ENCODE data around the gene CREB3L1. TPM values are rescaled to one million over a fixed set of nuclear protein-coding genes. Genes with fewer than 3 reads are reported as not detected.

The CREB3L1 gene
- total RNA-seq, 1 donor = 33.3 TPM

GRCh38 chr11:46367916-46368267, 90.4 kb downstream of the CREB3L1 start:
- Histone ChIP-seq H3K27me3 (ENCODE audit: insufficient read depth, low read length) (no peaks in the 10 kb centered on the region), H3K27ac (ENCODE audit: low read depth, low read length) (no peak overlapping the region), H3K9me3 (ENCODE audit: low read depth, low read length) (no peaks in the 10 kb centered on the region), H3K4me1 (ENCODE audit: insufficient read depth, low read length) (peaks cover 11% of the 10 kb centered on the region), H3K4me3 (ENCODE audit: insufficient read depth, low read length) (no peak overlapping the region), H2AFZ (ENCODE audit: low read length) (no peak overlapping the region), H3K36me3 (ENCODE audit: insufficient read depth, low read length) (peaks cover 22% of the 10 kb centered on the region), H4K20me1 (ENCODE audit: insufficient read depth, low read length) (peaks cover 26% of the 10 kb centered on the region), H3K4me2 (ENCODE audit: insufficient read depth, low read length) (no peak overlapping the region), H3K79me2 (ENCODE audit: insufficient read depth, low read length) (peaks cover 22% of the 10 kb centered on the region)
- TF ChIP-seq CTCF (IDR thresholded peaks at IDR 0.05; ENCODE audit: extremely low read depth, low read depth, low read length) = peak; percentile 0
- no peak for DNase-seq (ENCODE audit: insufficient read length, low spot score, missing footprints)

GRCh38 chr11:46369458-46370152, 92.1 kb downstream of the CREB3L1 start:
- Histone ChIP-seq H3K27ac (ENCODE audit: low read depth, low read length) (no peak overlapping the region), H3K79me2 (ENCODE audit: insufficient read depth, low read length) (peaks cover 5% of the 10 kb centered on the region), H2AFZ (ENCODE audit: low read length) (no peak overlapping the region), H3K4me1 (ENCODE audit: insufficient read depth, low read length) (no peaks in the 10 kb centered on the region), H3K4me3 (ENCODE audit: insufficient read depth, low read length) (no peak overlapping the region), H4K20me1 (ENCODE audit: insufficient read depth, low read length) (peaks cover 17% of the 10 kb centered on the region), H3K4me2 (ENCODE audit: insufficient read depth, low read length) (no peak overlapping the region), H3K27me3 (ENCODE audit: insufficient read depth, low read length) (no peaks in the 10 kb centered on the region), H3K9me3 (ENCODE audit: low read depth, low read length) (no peaks in the 10 kb centered on the region), H3K36me3 (ENCODE audit: insufficient read depth, low read length) (peaks cover 22% of the 10 kb centered on the region)
- TF ChIP-seq CTCF (IDR thresholded peaks at IDR 0.05; ENCODE audit: extremely low read depth, low read depth, low read length) = peak; percentile 90
- peak; percentile 98 for DNase-seq (ENCODE audit: insufficient read length, low spot score, missing footprints)

- Histone ChIP-seq H3K4me3 (ENCODE audit: insufficient read depth, low read length) (no peak overlapping the region), H3K27ac (ENCODE audit: low read depth, low read length) (no peak overlapping the region), H3K4me1 (ENCODE audit: insufficient read depth, low read length) (no peaks in the 10 kb centered on the region), H4K20me1 (ENCODE audit: insufficient read depth, low read length) (peaks cover 13% of the 10 kb centered on the region), H3K79me2 (ENCODE audit: insufficient read depth, low read length) (peaks cover 3% of the 10 kb centered on the region), H3K36me3 (ENCODE audit: insufficient read depth, low read length) (peaks cover 22% of the 10 kb centered on the region), H3K27me3 (ENCODE audit: insufficient read depth, low read length) (no peaks in the 10 kb centered on the region), H3K9me3 (ENCODE audit: low read depth, low read length) (no peaks in the 10 kb centered on the region), H3K4me2 (ENCODE audit: insufficient read depth, low read length) (no peak overlapping the region), H2AFZ (ENCODE audit: low read length) (no peak overlapping the region)
- no peak for TF ChIP-seq CTCF (IDR thresholded peaks at IDR 0.05; ENCODE audit: extremely low read depth, low read depth, low read length)
- no peak for DNase-seq (ENCODE audit: insufficient read length, low spot score, missing footprints)
Observed at GRCh38 chr11:46370253-46370652, 92.8 kb downstream of the CREB3L1 start.

Other genes with a start within 250 kb of the CREB3L1 start
- 23.0 and 26.4 TPM in 2 replicates for gene PHF21A, start 156.2 kb upstream of the CREB3L1 start, total RNA-seq
- gene DGKZ, start 69.8 kb downstream of the CREB3L1 start, total RNA-seq = 47.1 and 52.5 TPM in 2 replicates
- gene MDK, start 104.0 kb downstream of the CREB3L1 start, total RNA-seq = 27.5 and 27.7 TPM in 2 replicates
- 0.29 and 0.36 TPM in 2 replicates for gene CHRM4, start 114.1 kb downstream of the CREB3L1 start, total RNA-seq

Data from osteoblast (primary cell).